ENCODE data around the gene FOXJ2. TPM values are rescaled to one million over a fixed set of nuclear protein-coding genes. Genes with fewer than 3 reads are reported as not detected.

FOXJ2 gene
- total RNA-seq, 3 donors from 2014 or later, result 10.8 to 24.0 (median 12.3) TPM

DNA sequence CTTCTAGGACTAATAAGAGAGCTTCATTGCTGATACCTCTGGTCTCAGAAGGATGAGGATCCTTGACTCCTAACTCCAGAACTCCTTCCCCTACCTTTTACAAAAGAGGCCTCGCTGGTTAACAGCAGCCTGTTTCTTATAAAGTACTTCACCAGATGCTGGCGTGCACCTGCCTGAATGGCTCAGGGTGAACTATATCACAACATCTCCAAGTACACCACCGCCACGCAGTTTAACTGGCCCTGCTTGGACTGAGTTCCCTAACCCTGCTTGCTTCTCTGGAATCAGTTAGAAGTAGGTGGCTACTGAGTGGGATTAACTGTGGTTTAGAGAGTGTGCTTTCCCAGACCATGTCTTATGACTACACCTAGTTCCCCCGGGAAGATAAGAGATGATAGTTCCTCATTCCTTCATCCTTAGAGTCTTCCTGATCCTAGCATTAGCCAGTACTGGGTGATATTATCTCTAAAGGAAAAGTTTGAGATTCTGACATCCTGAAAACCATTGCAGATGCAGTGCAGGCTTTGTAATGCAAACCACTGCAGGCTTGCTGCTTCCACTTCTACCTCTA is 3.0 kb downstream of the FOXJ2 start:
- intact Hi-C loops (cut with DNase I, micrococcal nuclease), result no loop called here
- Histone ChIP-seq H3K4me1 (ENCODE audit: low read depth) (peaks cover 36% of the 10 kb centered on the region), H3K4me3 (no peak overlapping the region), H3K36me3 (ENCODE audit: low read depth) (no peaks in the 10 kb centered on the region), H3K9me3 (no peaks in the 10 kb centered on the region)
- DNase-seq, result no peak
- TF ChIP-seq, protein P1, sequence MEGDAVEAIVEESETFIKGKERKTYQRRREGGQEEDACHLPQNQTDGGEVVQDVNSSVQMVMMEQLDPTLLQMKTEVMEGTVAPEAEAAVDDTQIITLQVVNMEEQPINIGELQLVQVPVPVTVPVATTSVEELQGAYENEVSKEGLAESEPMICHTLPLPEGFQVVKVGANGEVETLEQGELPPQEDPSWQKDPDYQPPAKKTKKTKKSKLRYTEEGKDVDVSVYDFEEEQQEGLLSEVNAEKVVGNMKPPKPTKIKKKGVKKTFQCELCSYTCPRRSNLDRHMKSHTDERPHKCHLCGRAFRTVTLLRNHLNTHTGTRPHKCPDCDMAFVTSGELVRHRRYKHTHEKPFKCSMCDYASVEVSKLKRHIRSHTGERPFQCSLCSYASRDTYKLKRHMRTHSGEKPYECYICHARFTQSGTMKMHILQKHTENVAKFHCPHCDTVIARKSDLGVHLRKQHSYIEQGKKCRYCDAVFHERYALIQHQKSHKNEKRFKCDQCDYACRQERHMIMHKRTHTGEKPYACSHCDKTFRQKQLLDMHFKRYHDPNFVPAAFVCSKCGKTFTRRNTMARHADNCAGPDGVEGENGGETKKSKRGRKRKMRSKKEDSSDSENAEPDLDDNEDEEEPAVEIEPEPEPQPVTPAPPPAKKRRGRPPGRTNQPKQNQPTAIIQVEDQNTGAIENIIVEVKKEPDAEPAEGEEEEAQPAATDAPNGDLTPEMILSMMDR (IDR thresholded peaks at IDR 0.05), result no peak
- ATAC-seq, result no peak

DNA sequence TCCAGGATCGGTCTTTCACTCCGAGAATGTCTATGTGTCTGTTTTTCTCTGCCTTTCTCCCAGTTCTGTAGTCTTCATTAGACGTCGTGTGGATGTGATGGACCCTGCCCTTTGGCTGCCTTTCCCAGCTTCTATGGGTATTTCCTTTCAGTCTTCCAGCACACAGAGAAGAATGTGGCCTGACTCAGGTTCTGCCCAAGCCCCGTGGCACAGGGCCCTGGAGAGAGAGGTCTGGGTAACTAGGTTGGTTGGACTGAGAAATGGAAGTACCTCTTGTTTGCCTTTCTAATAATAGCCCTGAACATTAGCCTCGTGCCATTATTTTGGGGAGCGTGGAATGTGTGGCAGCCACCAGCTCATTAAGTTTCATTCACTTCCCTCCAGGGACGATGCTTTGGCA is 3.8 kb downstream of the FOXJ2 start:
- DNase-seq (no peak), ATAC-seq (no peak)
- H3K9me3 ChIP-seq, result no peaks in the 10 kb centered on the region
- peaks cover 36% of the 10 kb centered on the region for H3K4me1 ChIP-seq (ENCODE audit: low read depth)
- H3K36me3 ChIP-seq (ENCODE audit: low read depth), result no peaks in the 10 kb centered on the region
- intact Hi-C loops (cut with DNase I, micrococcal nuclease), result no loop called here
- no peak overlapping the region for H3K4me3 ChIP-seq
- TF ChIP-seq, protein P1 (IDR thresholded peaks at IDR 0.05), result no peak

DNA sequence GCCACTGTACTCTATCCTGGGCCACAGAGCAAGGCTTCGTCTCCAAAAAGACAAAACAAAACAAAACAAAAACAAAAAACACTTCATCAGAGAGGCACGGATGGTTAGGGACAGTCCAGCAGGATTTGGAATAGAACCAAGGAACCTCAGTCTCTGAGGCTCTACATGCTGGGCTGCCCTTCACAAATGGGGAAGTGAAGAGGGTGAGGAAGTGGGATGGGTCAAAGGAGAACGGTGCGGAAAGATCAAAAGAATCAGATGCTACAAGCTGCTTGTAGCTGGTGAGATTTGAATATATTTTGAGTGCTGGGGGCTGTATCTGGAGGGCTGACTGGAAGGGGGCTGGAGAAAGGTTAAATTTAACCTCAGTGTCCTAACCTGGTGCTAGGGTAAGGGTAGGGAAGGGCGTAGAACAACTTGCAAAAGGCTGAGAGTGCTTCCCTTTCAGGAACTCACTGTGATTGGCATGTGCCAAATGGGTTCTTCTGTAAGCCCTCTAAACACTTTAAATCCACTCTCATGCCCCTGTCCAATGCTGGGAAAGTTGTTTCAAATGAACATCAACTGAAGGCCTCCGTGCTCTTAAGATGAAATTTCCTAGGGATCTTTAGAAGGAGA is 4.6 kb downstream of the FOXJ2 start:
- H3K4me3 ChIP-seq, result no peak overlapping the region
- no peaks in the 10 kb centered on the region for H3K9me3 ChIP-seq
- no peaks in the 10 kb centered on the region for H3K36me3 ChIP-seq (ENCODE audit: low read depth)
- peaks cover 36% of the 10 kb centered on the region for H3K4me1 ChIP-seq (ENCODE audit: low read depth)
- TF ChIP-seq, protein P1 (IDR thresholded peaks at IDR 0.05), result no peak
- no peak for DNase-seq
- no peak for ATAC-seq
- intact Hi-C loops (cut with DNase I, micrococcal nuclease), result no loop called here

GRCh38 chr12:8037947-8038346 is 5.4 kb downstream of the FOXJ2 start:
- Histone ChIP-seq H3K4me3 (no peak overlapping the region), H3K4me1 (ENCODE audit: low read depth) (peaks cover 36% of the 10 kb centered on the region), H3K36me3 (ENCODE audit: low read depth) (no peaks in the 10 kb centered on the region), H3K9me3 (no peaks in the 10 kb centered on the region)
- DNase-seq (no peak), ATAC-seq (no peak)
- intact Hi-C loops (cut with DNase I, micrococcal nuclease), result no loop called here
- TF ChIP-seq, protein P1 (IDR thresholded peaks at IDR 0.05), result no peak

DNA sequence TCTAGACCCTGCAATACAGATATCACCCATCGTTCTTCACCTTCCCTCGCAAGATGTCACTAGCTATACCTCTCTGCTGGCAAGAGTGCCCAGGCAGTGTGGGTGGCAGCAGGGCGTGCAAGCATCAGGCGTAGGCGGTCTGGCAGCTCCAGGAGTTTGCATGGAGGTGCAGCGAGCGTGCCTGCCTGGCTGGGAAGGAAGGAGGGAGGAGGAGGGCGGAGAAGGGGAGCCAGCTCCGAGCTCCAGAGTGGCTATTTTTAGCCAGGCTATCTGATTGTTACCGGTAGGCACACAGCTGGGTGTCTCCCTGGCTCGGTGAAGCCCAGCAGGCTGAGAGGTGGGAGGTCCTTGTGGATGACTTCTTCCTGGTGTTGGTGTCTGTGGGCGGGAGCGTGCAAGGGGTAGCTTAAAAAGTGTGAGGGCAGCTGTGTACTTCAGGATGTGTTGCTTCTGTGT is 6.2 kb downstream of the FOXJ2 start:
- peak; percentile 83 for ATAC-seq
- H3K4me3 ChIP-seq, result no peak overlapping the region
- H3K4me1 ChIP-seq (ENCODE audit: low read depth), result peaks cover 31% of the 10 kb centered on the region
- intact Hi-C loops (cut with DNase I, micrococcal nuclease), result no loop called here
- DNase-seq, result peak; percentile 49 to 66 (median 62)
- H3K9me3 ChIP-seq, result no peaks in the 10 kb centered on the region
- H3K36me3 ChIP-seq (ENCODE audit: low read depth), result peaks cover 2% of the 10 kb centered on the region
- TF ChIP-seq, protein P1 (IDR thresholded peaks at IDR 0.05), result no peak

Data from mucosa of descending colon (tissue), 3 donors.